Measurements from ENCODE around the gene CELF5. TPM values are rescaled to one million over a fixed set of nuclear protein-coding genes. Genes with fewer than 3 reads are reported as not detected.
"Not testable (repeated sequence)": the region's sequence is repeated elsewhere in the genome, so short reads cannot be mapped to it uniquely, and the experiment has no call there.

Gene CELF5
- total RNA-seq, 1 donor from 2014 or later, result not detected

GRCh38 chr19:3282155-3282554, 57.7 kb downstream of the CELF5 start:
- no peak for DNase-seq (ENCODE audit: missing footprints)
- ATAC-seq, result no peak
- intact Hi-C loops (cut with DNase I), result no loop called here

- DNase-seq (ENCODE audit: missing footprints) (no peak), ATAC-seq (no peak)
- intact Hi-C loops (cut with DNase I), result no loop called here
Measured at GRCh38 chr19:3282564-3282963, 58.1 kb downstream of the CELF5 start.

- intact Hi-C loops (cut with DNase I), result no loop called here
- ATAC-seq, result no peak
- no peak for DNase-seq (ENCODE audit: missing footprints)
Measured at GRCh38 chr19:3283246-3283751, 58.8 kb downstream of the CELF5 start.

DNA sequence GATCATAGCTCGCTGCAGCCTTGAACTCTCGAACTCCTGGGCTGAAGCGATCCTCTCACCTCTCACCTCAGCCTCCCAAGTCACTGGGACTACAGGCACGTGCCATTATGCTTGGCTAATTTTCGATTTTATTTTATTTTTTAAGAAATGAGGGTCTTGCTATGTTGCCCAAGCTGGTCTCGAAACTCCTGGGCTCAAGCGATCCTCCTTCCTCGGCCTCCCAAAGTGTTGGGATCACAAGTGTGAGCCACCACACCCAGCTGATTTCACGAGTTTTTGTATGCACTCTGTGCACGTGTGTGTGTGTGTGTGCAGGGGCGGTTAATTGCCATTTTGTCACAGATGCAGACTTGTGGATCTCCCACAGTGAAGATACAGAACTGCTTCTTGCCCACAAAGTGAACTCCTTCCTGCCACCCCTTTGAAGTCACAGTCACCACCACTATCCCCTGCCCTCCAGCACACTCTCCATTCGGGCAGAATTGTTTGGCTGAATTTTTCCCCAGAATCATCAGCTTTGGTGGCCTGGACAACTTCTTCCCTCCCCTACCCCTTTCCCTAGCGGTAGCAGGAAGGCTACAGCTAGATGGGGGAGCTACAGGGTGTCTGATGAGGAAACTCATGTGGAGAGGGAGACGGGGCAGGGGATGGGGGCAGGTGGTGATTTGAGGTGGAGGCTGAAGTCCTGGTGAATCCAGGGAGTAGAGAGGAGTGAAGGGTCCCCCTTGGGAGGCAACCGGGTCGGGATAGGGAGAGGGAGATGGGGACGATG, 59.6 kb downstream of the CELF5 start:
- DNase-seq (ENCODE audit: missing footprints) (no peak), ATAC-seq (no peak)
- intact Hi-C loops (cut with DNase I), result no loop called here

- DNase-seq (ENCODE audit: missing footprints) (no peak), ATAC-seq (peak; percentile 13)
- intact Hi-C loops (cut with DNase I), result no loop called here
Measured at GRCh38 chr19:3284759-3285646, 60.5 kb downstream of the CELF5 start.

DNA sequence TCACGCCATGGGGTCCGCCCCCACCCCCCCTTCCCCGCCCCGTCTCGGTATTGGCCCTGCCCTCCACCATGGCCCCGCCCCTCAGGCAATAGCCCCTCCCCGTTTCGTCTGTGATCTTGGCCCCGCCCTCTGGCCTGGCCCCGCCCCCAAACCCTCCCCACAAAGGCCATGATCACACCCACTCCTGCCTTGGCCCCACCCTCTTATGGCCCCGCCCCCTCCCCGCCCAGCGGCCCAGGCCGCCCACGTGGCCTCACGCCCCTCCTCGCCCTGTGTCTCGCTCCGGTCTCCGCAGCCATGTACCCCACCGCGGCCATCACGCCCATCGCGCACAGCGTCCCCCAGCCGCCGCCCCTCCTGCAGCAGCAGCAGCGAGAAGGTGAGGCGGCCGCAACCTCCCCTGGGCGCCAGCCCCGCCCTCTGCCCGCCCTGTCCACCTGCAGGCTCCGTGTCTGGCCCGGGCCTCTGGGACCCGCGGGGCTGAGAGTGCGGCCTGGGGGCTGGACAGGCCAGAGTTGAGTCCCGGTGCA, 61.3 kb downstream of the CELF5 start:
- no peak for DNase-seq (ENCODE audit: missing footprints)
- intact Hi-C loops (cut with DNase I), result no loop called here
- no peak for ATAC-seq

DNA sequence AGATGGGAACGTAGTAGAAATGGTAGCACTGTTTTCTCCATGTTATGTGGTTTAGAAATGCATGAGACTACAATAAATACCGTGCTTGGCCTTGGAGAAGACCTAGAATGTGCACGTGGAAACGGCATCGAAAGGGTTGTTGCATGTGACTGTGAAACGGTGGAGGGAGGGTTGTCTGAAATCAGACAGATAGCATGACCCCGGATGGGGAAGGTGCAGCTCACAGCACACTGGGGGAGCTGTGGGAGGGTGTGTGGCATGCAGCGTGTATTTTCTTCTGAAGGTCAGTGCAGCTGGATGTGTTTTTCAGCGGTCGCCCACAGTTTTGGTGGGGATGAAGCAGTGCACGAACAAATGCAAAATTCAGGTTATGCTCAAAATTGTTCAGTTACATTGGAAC, 63.4 kb downstream of the CELF5 start:
- ATAC-seq (no peak), DNase-seq (ENCODE audit: missing footprints) (no peak)
- intact Hi-C loops (cut with DNase I), result no loop called here

GRCh38 chr19:3288437-3288836, 64.0 kb downstream of the CELF5 start:
- intact Hi-C loops (cut with DNase I); ATAC-seq; DNase-seq (ENCODE audit: missing footprints): not testable (repeated sequence)

- intact Hi-C loops (cut with DNase I), result no loop called here
- DNase-seq (ENCODE audit: missing footprints), result no peak
Measured at GRCh38 chr19:3289971-3290569, 65.6 kb downstream of the CELF5 start.

GRCh38 chr19:3290858-3291257, 66.4 kb downstream of the CELF5 start:
- DNase-seq (ENCODE audit: missing footprints); intact Hi-C loops (cut with DNase I); ATAC-seq: not testable (repeated sequence)

More at GRCh38 chr19:3289971-3290569, 65.6 kb downstream of the CELF5 start:
- ATAC-seq, result no peak

- no peak for DNase-seq (ENCODE audit: missing footprints)
- intact Hi-C loops (cut with DNase I), result no loop called here
- no peak for ATAC-seq
Measured at GRCh38 chr19:3291644-3292043, 67.2 kb downstream of the CELF5 start.

DNA sequence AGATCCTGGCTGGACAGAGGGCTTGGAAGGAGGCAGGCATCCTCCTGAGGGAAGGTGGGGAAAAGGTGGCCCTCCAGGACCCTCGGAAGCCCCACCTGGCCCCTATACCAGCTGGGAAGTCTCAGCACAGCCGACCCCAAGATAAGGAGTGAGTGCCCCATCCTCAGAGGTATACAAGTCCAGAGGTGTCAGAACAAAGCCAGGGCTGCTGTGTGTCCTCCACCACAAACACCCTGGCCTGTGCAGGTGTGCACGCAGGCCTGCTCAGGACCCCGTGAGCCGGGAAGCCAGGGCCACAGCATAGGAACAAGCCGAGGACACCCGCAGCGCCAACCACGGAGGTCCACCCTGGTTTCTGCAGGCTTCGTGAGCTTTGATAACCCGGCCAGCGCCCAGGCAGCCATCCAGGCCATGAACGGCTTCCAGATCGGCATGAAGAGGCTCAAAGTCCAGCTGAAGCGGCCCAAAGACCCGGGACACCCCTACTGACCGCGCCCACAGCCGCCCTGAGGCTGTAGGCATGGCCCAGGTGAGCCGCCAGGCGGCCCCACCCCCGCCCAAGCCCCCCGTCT, 68.6 kb downstream of the CELF5 start:
- intact Hi-C loops (cut with DNase I), result no loop called here
- DNase-seq (ENCODE audit: missing footprints), result no peak
- no peak for ATAC-seq

- no peak for ATAC-seq
- intact Hi-C loops (cut with DNase I), result no loop called here
Measured at GRCh38 chr19:3293560-3293959, 69.1 kb downstream of the CELF5 start.

GRCh38 chr19:3294080-3294850, 69.8 kb downstream of the CELF5 start:
- no peak for DNase-seq (ENCODE audit: missing footprints)
- no peak for ATAC-seq
- intact Hi-C loops (cut with DNase I), result no loop called here

More at GRCh38 chr19:3293560-3293959, 69.1 kb downstream of the CELF5 start:
- DNase-seq (ENCODE audit: missing footprints), result no peak

DNA sequence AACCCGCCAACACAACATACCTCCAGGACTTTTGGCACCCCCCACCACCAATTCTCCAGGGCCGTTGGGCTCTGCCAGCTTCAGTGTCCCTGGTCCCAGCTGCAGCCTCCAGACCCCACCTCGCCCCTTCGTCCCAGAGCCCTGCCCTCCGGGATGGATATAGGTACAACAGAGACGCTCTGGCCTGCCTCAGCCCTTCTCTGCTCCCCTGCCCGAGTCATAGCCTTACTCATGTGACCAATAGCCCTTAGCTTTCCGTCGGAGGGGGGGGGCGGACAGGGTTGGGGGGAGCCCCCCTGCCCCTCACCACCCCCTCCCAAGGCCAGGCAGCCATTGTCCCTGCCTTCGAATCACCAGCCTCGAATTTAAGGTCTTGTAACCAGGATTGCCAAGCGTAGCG, 71.1 kb downstream of the CELF5 start:
- DNase-seq (ENCODE audit: missing footprints) (no peak), ATAC-seq (no peak)
- intact Hi-C loops (cut with DNase I), result no loop called here

GRCh38 chr19:3296034-3296433, 71.6 kb downstream of the CELF5 start:
- intact Hi-C loops (cut with DNase I), result no loop called here
- DNase-seq (ENCODE audit: missing footprints) (no peak), ATAC-seq (no peak)

GRCh38 chr19:3296446-3296845, 72.0 kb downstream of the CELF5 start:
- ATAC-seq, result no peak
- DNase-seq (ENCODE audit: missing footprints), result no peak
- intact Hi-C loops (cut with DNase I), result no loop called here

DNA sequence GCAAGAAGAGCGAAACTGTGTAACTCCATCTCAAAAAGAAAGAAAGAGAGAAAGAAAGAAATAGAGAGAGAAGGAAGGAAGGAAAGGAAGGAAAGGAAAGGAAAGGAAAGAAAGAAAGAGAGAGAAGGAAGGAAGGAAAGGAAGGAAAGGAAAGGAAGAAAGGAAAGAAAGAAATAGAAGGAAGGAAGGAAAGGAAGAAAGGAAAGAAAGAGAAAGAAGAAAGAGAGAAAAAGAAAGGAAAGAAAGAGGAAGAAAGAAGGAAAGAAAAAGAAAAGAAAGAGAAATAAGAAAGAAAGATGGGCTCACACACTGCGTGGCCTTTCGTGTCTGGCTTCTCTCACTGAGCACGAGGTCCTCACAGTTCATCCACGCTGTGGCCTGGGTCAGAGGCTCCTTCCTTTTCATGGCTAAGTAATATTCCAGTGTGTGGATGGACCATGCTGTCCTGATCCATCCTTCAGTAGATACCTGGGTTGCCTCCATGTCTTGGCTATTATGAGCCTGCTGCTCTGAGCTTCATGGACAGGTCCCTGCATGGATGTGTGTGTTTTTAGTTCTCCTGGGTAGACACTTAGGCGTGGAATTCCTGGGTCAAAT, 74.5 kb downstream of the CELF5 start:
- intact Hi-C loops (cut with DNase I), result no loop called here
- ATAC-seq, result no peak
- no peak for DNase-seq (ENCODE audit: missing footprints)
